ENCODE measurements around the gene TIMM22. TPM values are rescaled to one million over a fixed set of nuclear protein-coding genes. Genes with fewer than 3 reads are reported as not detected.

The TIMM22 gene
- total and polyA plus RNA-seq, 12 donors = 7.8 to 49.0 (median 15.2) TPM

- Histone ChIP-seq H3K36me3 (replicated peaks in 1 of 2) (peaks cover 0 to 4% of the 10 kb centered on the region in 2 donors), H3K4me3 (no peak overlapping the region), H3K4me1 (replicated peaks in 1 of 2) (peaks cover 10 to 23% of the 10 kb centered on the region in 2 donors), H3K27ac (no peak overlapping the region), H3K9me3 (replicated peaks in 1 of 3) (no peaks in the 10 kb centered on the region), H3K27me3 (no peaks in the 10 kb centered on the region)
- intact Hi-C loops (cut with DNase I) = no loop called here
- no peak for DNase-seq
- TF ChIP-seq POLR2A (IDR thresholded peaks at IDR 0.05) = no peak
- no peak for TF ChIP-seq CTCF (IDR thresholded peaks at IDR 0.05)
- WGBS, 4 donors = 87 to 92% (median 91%) methylated on average over 26 to 30 of the region's 30 CpGs
Observed at GRCh38 chr17:1025733-1026598, 29.0 kb downstream of the TIMM22 start.

- H3K27me3 ChIP-seq = no peaks in the 10 kb centered on the region
- H3K4me3 ChIP-seq = no peak overlapping the region
- peaks cover 0 to 4% of the 10 kb centered on the region in 2 donors for H3K36me3 ChIP-seq (replicated peaks in 1 of 2)
- peaks cover 16 to 29% of the 10 kb centered on the region in 2 donors for H3K4me1 ChIP-seq (replicated peaks in 1 of 2)
- no peak for DNase-seq
- H3K27ac ChIP-seq = no peak overlapping the region
- intact Hi-C loops (cut with DNase I) = no loop called here
- TF ChIP-seq CTCF (IDR thresholded peaks at IDR 0.05) = no peak
- no peak for TF ChIP-seq POLR2A (IDR thresholded peaks at IDR 0.05)
- WGBS, 4 donors = 93 to 100% (median 96%) methylated on average over 1 to 10 of the region's 10 CpGs; no CpG with 5 or more reads in 1 of the 4 donors
- H3K9me3 ChIP-seq (replicated peaks in 1 of 3) = no peaks in the 10 kb centered on the region
Observed at GRCh38 chr17:1026599-1026975, 29.7 kb downstream of the TIMM22 start.

- no peak overlapping the region for H3K27ac ChIP-seq
- no peak for TF ChIP-seq CTCF (IDR thresholded peaks at IDR 0.05)
- no peak for TF ChIP-seq POLR2A (IDR thresholded peaks at IDR 0.05)
- peaks cover 16 to 31% of the 10 kb centered on the region in 2 donors for H3K4me1 ChIP-seq (replicated peaks in 1 of 2)
Observed at GRCh38 chr17:1027044-1027443, 30.1 kb downstream of the TIMM22 start.

GRCh38 chr17:1029196-1029921 is 32.4 kb downstream of the TIMM22 start:
- no peak overlapping the region for H3K4me3 ChIP-seq
- intact Hi-C loops (cut with DNase I) = no loop called here
- peak overlapping the region in 2 of 5 donors; percentile 71 for H3K27ac ChIP-seq

More at GRCh38 chr17:1027044-1027443, 30.1 kb downstream of the TIMM22 start:
- H3K4me3 ChIP-seq = no peak overlapping the region
- no peak for DNase-seq
- intact Hi-C loops (cut with DNase I) = no loop called here
- WGBS, 4 donors = 91 to 96% (median 94%) methylated on average over 8 to 9 of the region's 9 CpGs; no CpG with 5 or more reads in 1 of the 4 donors
- peaks cover 0 to 4% of the 10 kb centered on the region in 2 donors for H3K36me3 ChIP-seq (replicated peaks in 1 of 2)
- no peaks in the 10 kb centered on the region for H3K27me3 ChIP-seq
- no peaks in the 10 kb centered on the region for H3K9me3 ChIP-seq (replicated peaks in 1 of 3)

More at GRCh38 chr17:1029196-1029921, 32.4 kb downstream of the TIMM22 start:
- DNase-seq = peak in 6 of 7 donors; percentile 68 to 88 (median 78)
- Histone ChIP-seq H3K27me3 (no peaks in the 10 kb centered on the region), H3K36me3 (replicated peaks in 1 of 2) (no peaks in the 10 kb centered on the region), H3K4me1 (replicated peaks in 1 of 2) (peaks cover 16 to 38% of the 10 kb centered on the region in 2 donors), H3K9me3 (replicated peaks in 1 of 3) (no peaks in the 10 kb centered on the region)
- TF ChIP-seq POLR2A (IDR thresholded peaks at IDR 0.05) = no peak
- WGBS, 4 donors = 59 to 74% (median 71%) methylated on average over 25 to 30 of the region's 30 CpGs

All from adrenal gland (tissue), 12 donors.